GM11168 (cell line): ENCODE data around the gene PMPCA.

Experiments used
- in situ Hi-C: fragments of 300-500 bp; cut with MboI; formaldehyde crosslinking; loops from one replicate; pipeline ENCODE4 v1.12.0; 2022; ENCODE audit warnings: low sequenced_read_pairs; ENCODE audit not compliant: unreplicated experiment

The PMPCA gene

GRCh38 chr9:136410500-136411287 lies at the start of gene PMPCA, which contains the start of gene ENTR1:
Gene PMPCA (plus strand): TSS chr9:136410658. CDS start chr9:136410669, 11 bp downstream.
Gene ENTR1 (minus strand): TSS chr9:136410614. CDS start chr9:136410397, 217 bp downstream.
- in situ Hi-C loops: no loop called here

- in situ Hi-C loops: no loop called here
These were observed 49.3 kb upstream of the PMPCA start for GRCh38 chr9:136361047-136361753.

GRCh38 chr9:136361754-136362449 lies 48.6 kb upstream of the PMPCA start:
- in situ Hi-C loops: no loop called here

GRCh38 chr9:136362450-136362784 lies 48.0 kb upstream of the PMPCA start:
- in situ Hi-C loops: no loop called here

GRCh38 chr9:136363106-136363948 lies 47.1 kb upstream of the PMPCA start, which contains the start of gene DNLZ:
Gene DNLZ (minus strand): TSS chr9:136363744. CDS start chr9:136363714, 30 bp downstream.
- in situ Hi-C loops: no loop called here

GRCh38 chr9:136363949-136364748 lies 46.3 kb upstream of the PMPCA start:
- in situ Hi-C loops: no loop called here

GRCh38 chr9:136364942-136365774 lies 45.3 kb upstream of the PMPCA start:
- in situ Hi-C loops: no loop called here

GRCh38 chr9:136365775-136366222 lies 44.7 kb upstream of the PMPCA start:
- in situ Hi-C loops: no loop called here

- in situ Hi-C loops: no loop called here
These were observed 43.6 kb upstream of the PMPCA start for GRCh38 chr9:136366826-136367225.

- in situ Hi-C loops: no loop called here
These were observed 42.9 kb upstream of the PMPCA start for GRCh38 chr9:136367296-136368145.

GRCh38 chr9:136368190-136368589 lies 42.3 kb upstream of the PMPCA start:
- in situ Hi-C loops: no loop called here

- in situ Hi-C loops: no loop called here
These were observed 40.4 kb upstream of the PMPCA start for GRCh38 chr9:136370037-136370436.

GRCh38 chr9:136370687-136371532 lies 39.5 kb upstream of the PMPCA start:
- in situ Hi-C loops: no loop called here

GRCh38 chr9:136371533-136371880 lies 39.0 kb upstream of the PMPCA start:
- in situ Hi-C loops: no loop called here

GRCh38 chr9:136372006-136372405 lies 38.5 kb upstream of the PMPCA start:
- in situ Hi-C loops: no loop called here

GRCh38 chr9:136372561-136373299 lies 37.7 kb upstream of the PMPCA start:
- in situ Hi-C loops: no loop called here
